Measurements from ENCODE around the gene IL10RA.

IL10RA gene

DNA sequence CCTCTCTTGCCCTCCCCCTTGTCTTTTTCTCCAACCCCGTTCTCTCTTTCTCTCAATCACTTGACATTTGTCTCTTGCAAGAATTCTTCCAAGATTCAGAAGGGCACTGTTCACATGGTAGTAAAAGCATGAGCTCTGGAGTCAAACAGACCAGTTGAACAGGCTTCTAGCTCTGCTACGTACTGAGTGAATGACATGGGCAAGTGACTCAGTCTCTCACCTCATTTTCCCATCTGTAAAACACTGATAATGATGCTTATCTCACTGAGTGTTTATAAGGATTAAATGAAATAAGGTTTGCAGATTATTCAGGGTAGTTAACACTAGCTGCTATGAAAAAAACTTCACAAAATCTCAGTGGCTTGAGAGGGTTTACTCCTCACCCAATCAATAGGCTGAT is 5.9 kb upstream of the IL10RA start:
- H3K27ac ChIP-seq, result peak overlapping the region; percentile 54
- H3K4me1 ChIP-seq (ENCODE audit: control insufficient read depth in 1 of 2, insufficient read depth in 1 of 2, low read depth in 1 of 2, low read length in 1 of 2), result peaks cover 22 to 24% of the 10 kb centered on the region in 2 experiments
- H3K9me3 ChIP-seq, result no peaks in the 10 kb centered on the region

GRCh38 chr11:117980720-117981119 is 5.5 kb upstream of the IL10RA start:
- peak overlapping the region; percentile 54 for H3K27ac ChIP-seq
- no peaks in the 10 kb centered on the region for H3K27me3 ChIP-seq
- H3K36me3 ChIP-seq, result no peaks in the 10 kb centered on the region
- H3K4me3 ChIP-seq (ENCODE audit: low read depth in 1 of 2, low read length in 1 of 2), result no peak overlapping the region
- H3K9me3 ChIP-seq, result no peaks in the 10 kb centered on the region
- TF ChIP-seq, protein P1, sequence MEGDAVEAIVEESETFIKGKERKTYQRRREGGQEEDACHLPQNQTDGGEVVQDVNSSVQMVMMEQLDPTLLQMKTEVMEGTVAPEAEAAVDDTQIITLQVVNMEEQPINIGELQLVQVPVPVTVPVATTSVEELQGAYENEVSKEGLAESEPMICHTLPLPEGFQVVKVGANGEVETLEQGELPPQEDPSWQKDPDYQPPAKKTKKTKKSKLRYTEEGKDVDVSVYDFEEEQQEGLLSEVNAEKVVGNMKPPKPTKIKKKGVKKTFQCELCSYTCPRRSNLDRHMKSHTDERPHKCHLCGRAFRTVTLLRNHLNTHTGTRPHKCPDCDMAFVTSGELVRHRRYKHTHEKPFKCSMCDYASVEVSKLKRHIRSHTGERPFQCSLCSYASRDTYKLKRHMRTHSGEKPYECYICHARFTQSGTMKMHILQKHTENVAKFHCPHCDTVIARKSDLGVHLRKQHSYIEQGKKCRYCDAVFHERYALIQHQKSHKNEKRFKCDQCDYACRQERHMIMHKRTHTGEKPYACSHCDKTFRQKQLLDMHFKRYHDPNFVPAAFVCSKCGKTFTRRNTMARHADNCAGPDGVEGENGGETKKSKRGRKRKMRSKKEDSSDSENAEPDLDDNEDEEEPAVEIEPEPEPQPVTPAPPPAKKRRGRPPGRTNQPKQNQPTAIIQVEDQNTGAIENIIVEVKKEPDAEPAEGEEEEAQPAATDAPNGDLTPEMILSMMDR (IDR thresholded peaks at IDR 0.05), result no peak
- peaks cover 25 to 26% of the 10 kb centered on the region in 2 experiments for H3K4me1 ChIP-seq (ENCODE audit: control insufficient read depth in 1 of 2, insufficient read depth in 1 of 2, low read depth in 1 of 2, low read length in 1 of 2)

More for the DNA sequence above, 5.9 kb upstream of the IL10RA start:
- Histone ChIP-seq H3K27me3 (no peaks in the 10 kb centered on the region), H3K36me3 (no peaks in the 10 kb centered on the region), H3K4me3 (ENCODE audit: low read depth in 1 of 2, low read length in 1 of 2) (no peak overlapping the region)
- TF ChIP-seq, protein P1 (IDR thresholded peaks at IDR 0.05), result no peak

GRCh38 chr11:117983163-117983475 is 3.1 kb upstream of the IL10RA start:
- no peaks in the 10 kb centered on the region for H3K36me3 ChIP-seq
- H3K4me3 ChIP-seq (ENCODE audit: low read depth in 1 of 2, low read length in 1 of 2), result no peak overlapping the region
- H3K9me3 ChIP-seq, result no peaks in the 10 kb centered on the region
- peaks cover 40 to 44% of the 10 kb centered on the region in 2 experiments for H3K4me1 ChIP-seq (ENCODE audit: control insufficient read depth in 1 of 2, insufficient read depth in 1 of 2, low read depth in 1 of 2, low read length in 1 of 2)
- no peak overlapping the region for H3K27ac ChIP-seq
- TF ChIP-seq, protein P1 (IDR thresholded peaks at IDR 0.05), result no peak
- H3K27me3 ChIP-seq, result no peaks in the 10 kb centered on the region

GRCh38 chr11:117984476-117984875 is 1.7 kb upstream of the IL10RA start:
- TF ChIP-seq, protein P1 (IDR thresholded peaks at IDR 0.05), result no peak
- H3K27me3 ChIP-seq, result no peaks in the 10 kb centered on the region
- no peaks in the 10 kb centered on the region for H3K9me3 ChIP-seq
- H3K27ac ChIP-seq, result no peak overlapping the region
- H3K36me3 ChIP-seq, result peaks cover 13% of the 10 kb centered on the region
- H3K4me3 ChIP-seq (ENCODE audit: low read depth in 1 of 2, low read length in 1 of 2), result no peak overlapping the region
- peaks cover 35 to 42% of the 10 kb centered on the region in 2 experiments for H3K4me1 ChIP-seq (ENCODE audit: control insufficient read depth in 1 of 2, insufficient read depth in 1 of 2, low read depth in 1 of 2, low read length in 1 of 2)

- Histone ChIP-seq H3K9me3 (no peaks in the 10 kb centered on the region), H3K27me3 (no peaks in the 10 kb centered on the region), H3K4me3 (ENCODE audit: low read depth in 1 of 2, low read length in 1 of 2) (peak overlapping the region; percentile 82 to 97), H3K4me1 (ENCODE audit: control insufficient read depth in 1 of 2, insufficient read depth in 1 of 2, low read depth in 1 of 2, low read length in 1 of 2) (peaks cover 18 to 26% of the 10 kb centered on the region in 2 experiments), H3K27ac (peak overlapping the region; percentile 98), H3K36me3 (peaks cover 38% of the 10 kb centered on the region)
- TF ChIP-seq, protein P1 (IDR thresholded peaks at IDR 0.05), result no peak
Observed at GRCh38 chr11:117986981-117987574, 884 bp downstream of the IL10RA start.
